Neutrophil (primary cell): ENCODE results near the gene AHRR.

Experiments
- H3K27ac ChIP-seq: fragments of 200-600 bp; sonication (generic); 2 replicates; pipeline ENCODE4 v1.5.1; 2016; ENCODE audit warnings: mild to moderate bottlenecking, moderate library complexity
- H3K27me3 ChIP-seq: fragments of 200-600 bp; sonication (generic); 2 replicates; pipeline ENCODE4 v1.6.0; 2016; ENCODE audit warnings: mild to moderate bottlenecking
- H3K36me3 ChIP-seq: fragments of 200-600 bp; sonication (generic); 2 replicates; pipeline ENCODE4 v1.5.1; 2017
- H3K4me1 ChIP-seq, 2 experiments: fragments of 200-600 bp in 1 of 2; sonication (generic) in 1 of 2; 1 replicate in 1 of 2; 2 replicates in 1 of 2; pipeline versions ENCODE4 v1.5.1 to v1.6.1; 2013 to 2016; ENCODE audit warnings: low read depth in 1 of 2, low read length in 1 of 2, mild to moderate bottlenecking in 1 of 2, moderate library complexity in 1 of 2; ENCODE audit not compliant: control insufficient read depth in 1 of 2, insufficient read depth in 1 of 2
- H3K4me3 ChIP-seq, 2 experiments: fragments of 200-600 bp in 1 of 2; sonication (generic) in 1 of 2; 1 replicate in 1 of 2; 2 replicates in 1 of 2; pipeline ENCODE4 v1.5.1; 2013 to 2016; ENCODE audit warnings: low read depth in 1 of 2, low read length in 1 of 2, mild to moderate bottlenecking in 1 of 2, moderate library complexity in 1 of 2
- H3K9me3 ChIP-seq: fragments of 200-600 bp; sonication (generic); 2 replicates; pipeline ENCODE4 v1.5.1; 2016
- TF ChIP-seq, protein P1 (sequence below): fragments of 200-600 bp; sonication (generic); IDR thresholded peaks from 2 replicates; pipeline ENCODE4 v1.5.1; 2016; ENCODE audit warnings: antibody characterized with exemption

The AHRR gene

DNA sequence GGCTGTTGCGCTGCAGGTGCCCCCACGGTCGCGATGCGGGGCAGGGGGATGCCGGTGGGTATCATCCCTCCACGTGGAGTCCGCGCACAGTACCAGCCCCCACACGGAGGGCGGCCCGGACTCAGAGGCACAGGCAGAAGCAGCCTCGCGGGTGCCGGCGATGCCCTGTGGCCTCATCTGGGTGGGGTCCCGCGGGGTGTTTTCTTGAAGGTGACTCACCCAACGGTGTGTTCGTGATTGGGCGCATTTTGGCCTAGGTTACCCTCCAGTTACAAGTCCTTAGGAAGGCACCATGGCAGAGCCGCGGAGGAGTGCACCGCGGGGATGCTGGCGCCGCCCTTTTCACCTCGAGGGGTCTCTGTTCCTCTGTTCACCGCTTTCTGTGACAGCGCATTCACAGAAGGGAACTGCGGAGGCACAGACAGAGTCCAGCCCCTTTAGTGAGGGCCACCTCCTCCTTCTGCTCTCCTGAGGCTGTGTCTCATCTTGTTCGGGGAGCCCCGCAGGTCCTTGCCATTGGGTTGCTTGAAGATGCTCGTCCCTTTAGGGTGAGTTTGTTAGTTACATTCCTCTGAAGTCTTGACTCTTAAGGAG is 99.9 kb downstream of the AHRR start:
- TF ChIP-seq, protein P1, sequence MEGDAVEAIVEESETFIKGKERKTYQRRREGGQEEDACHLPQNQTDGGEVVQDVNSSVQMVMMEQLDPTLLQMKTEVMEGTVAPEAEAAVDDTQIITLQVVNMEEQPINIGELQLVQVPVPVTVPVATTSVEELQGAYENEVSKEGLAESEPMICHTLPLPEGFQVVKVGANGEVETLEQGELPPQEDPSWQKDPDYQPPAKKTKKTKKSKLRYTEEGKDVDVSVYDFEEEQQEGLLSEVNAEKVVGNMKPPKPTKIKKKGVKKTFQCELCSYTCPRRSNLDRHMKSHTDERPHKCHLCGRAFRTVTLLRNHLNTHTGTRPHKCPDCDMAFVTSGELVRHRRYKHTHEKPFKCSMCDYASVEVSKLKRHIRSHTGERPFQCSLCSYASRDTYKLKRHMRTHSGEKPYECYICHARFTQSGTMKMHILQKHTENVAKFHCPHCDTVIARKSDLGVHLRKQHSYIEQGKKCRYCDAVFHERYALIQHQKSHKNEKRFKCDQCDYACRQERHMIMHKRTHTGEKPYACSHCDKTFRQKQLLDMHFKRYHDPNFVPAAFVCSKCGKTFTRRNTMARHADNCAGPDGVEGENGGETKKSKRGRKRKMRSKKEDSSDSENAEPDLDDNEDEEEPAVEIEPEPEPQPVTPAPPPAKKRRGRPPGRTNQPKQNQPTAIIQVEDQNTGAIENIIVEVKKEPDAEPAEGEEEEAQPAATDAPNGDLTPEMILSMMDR = no peak
- Histone ChIP-seq H3K4me1 (no peaks in the 10 kb centered on the region), H3K36me3 (no peaks in the 10 kb centered on the region), H3K27ac (no peak overlapping the region), H3K4me3 (no peak overlapping the region), H3K9me3 (no peaks in the 10 kb centered on the region), H3K27me3 (peaks cover 5% of the 10 kb centered on the region)

GRCh38 chr5:421901-422300 is 100.4 kb downstream of the AHRR start:
- H3K9me3 ChIP-seq = no peaks in the 10 kb centered on the region
- TF ChIP-seq, protein P1 = no peak
- H3K4me3 ChIP-seq = no peak overlapping the region
- H3K27ac ChIP-seq = no peak overlapping the region
- H3K36me3 ChIP-seq = no peaks in the 10 kb centered on the region
- peaks cover 5% of the 10 kb centered on the region for H3K27me3 ChIP-seq
- H3K4me1 ChIP-seq = no peaks in the 10 kb centered on the region

- Histone ChIP-seq H3K27me3 (peaks cover 6% of the 10 kb centered on the region), H3K36me3 (no peaks in the 10 kb centered on the region), H3K27ac (no peak overlapping the region), H3K4me3 (no peak overlapping the region), H3K4me1 (no peaks in the 10 kb centered on the region), H3K9me3 (no peaks in the 10 kb centered on the region)
- TF ChIP-seq, protein P1 = no peak
Measured at GRCh38 chr5:422323-423232, 101.1 kb downstream of the AHRR start.

DNA sequence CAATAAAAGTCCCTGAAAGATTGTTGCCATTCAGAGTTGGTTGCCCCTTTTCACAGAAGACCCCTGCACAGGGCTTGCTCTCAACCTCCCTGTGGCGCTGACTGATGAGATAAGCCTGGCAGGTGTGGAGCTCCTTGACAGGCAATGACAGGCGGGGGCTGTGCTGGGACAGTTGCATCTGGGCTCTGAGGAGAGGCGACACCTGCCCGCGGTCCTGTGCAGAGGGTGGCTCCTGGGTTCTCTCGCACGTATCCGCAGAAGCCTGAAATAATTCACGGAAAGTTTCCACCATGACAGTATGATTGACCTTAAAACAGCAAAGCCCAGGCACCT is 101.7 kb downstream of the AHRR start:
- H3K27ac ChIP-seq = no peak overlapping the region
- H3K4me3 ChIP-seq = no peak overlapping the region
- TF ChIP-seq, protein P1 = no peak
- peaks cover 12% of the 10 kb centered on the region for H3K27me3 ChIP-seq
- no peaks in the 10 kb centered on the region for H3K36me3 ChIP-seq
- no peaks in the 10 kb centered on the region for H3K4me1 ChIP-seq
- no peaks in the 10 kb centered on the region for H3K9me3 ChIP-seq

DNA sequence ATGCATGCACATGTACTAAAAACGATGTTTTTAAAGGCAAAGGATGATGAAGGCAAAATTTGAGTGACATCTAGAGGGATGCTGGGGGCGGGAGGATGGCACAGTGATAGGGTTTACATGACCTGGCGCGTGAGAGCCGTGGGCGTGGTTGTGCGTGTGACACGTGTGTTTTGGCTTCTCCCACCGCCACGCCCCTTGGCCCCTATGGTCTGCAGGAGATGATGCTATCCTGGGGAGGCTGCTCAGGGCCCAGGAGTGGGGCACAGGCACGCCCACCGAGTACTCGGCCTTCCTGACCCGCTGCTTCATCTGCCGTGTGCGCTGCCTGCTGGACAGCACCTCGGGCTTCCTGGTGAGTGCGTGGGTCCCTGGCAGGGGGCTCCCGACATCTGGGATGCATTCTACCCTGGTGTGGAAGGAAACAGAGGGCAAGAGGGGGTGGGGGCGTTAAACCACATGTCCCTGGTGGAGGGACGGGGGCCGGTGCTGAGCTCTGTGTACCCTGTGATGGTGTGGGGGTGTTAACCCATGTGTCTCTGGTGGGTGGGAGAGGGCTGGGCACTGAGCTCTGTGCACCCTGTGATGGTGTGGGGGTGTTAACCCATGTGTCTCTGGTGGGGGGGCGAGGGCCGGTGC is 102.2 kb downstream of the AHRR start:
- Histone ChIP-seq H3K36me3 (no peaks in the 10 kb centered on the region), H3K27me3 (peaks cover 13% of the 10 kb centered on the region), H3K4me1 (no peaks in the 10 kb centered on the region), H3K27ac (no peak overlapping the region), H3K4me3 (no peak overlapping the region), H3K9me3 (no peaks in the 10 kb centered on the region)
- TF ChIP-seq, protein P1 = no peak
